ELR (cell line): Measurements from ENCODE around the gene RLN3.
"Not testable (repeated sequence)": the region's sequence is repeated elsewhere in the genome, so short reads cannot be mapped to it uniquely, and the experiment has no call there.

Source experiments
- DNase-seq: peaks from one replicate; pipeline ENCODE4 v3.0.0-alpha.2; 2015; ENCODE audit warnings: low read depth

Gene RLN3

GRCh38 chr19:13995017-13995728 lies 32.8 kb upstream of the RLN3 start:
- peak; percentile 35 for DNase-seq

- no peak for DNase-seq
These were observed 31.8 kb upstream of the RLN3 start for GRCh38 chr19:13995878-13996765.

GRCh38 chr19:13996928-13997630 lies 30.9 kb upstream of the RLN3 start:
- no peak for DNase-seq

- no peak for DNase-seq
These were observed 30.4 kb upstream of the RLN3 start for GRCh38 chr19:13997631-13997962.

GRCh38 chr19:13998426-13998825 lies 29.5 kb upstream of the RLN3 start:
- no peak for DNase-seq

- no peak for DNase-seq
These were observed 28.9 kb upstream of the RLN3 start for GRCh38 chr19:13999085-13999484.

- no peak for DNase-seq
These were observed 27.1 kb upstream of the RLN3 start for GRCh38 chr19:14000691-14001375.

GRCh38 chr19:14002571-14003250 lies 25.2 kb upstream of the RLN3 start:
- no peak for DNase-seq

GRCh38 chr19:14003251-14004055 lies 24.5 kb upstream of the RLN3 start:
- DNase-seq: no peak

- no peak for DNase-seq
These were observed 23.2 kb upstream of the RLN3 start for GRCh38 chr19:14004619-14005348.

GRCh38 chr19:14005349-14006084 lies 22.4 kb upstream of the RLN3 start:
- peak; percentile 88 for DNase-seq

- peak; percentile 100 for DNase-seq
These were observed 21.7 kb upstream of the RLN3 start, which contains the start of gene RFX1 for GRCh38 chr19:14006085-14006765. Gene RFX1 (minus strand): TSS chr19:14006320. CDS start chr19:13993843, 12,477 bp downstream.

- no peak for DNase-seq
These were observed 21.0 kb upstream of the RLN3 start for GRCh38 chr19:14006766-14007562.

- DNase-seq: no peak
These were observed 15.5 kb upstream of the RLN3 start for GRCh38 chr19:14012378-14012915.

- no peak for DNase-seq
These were observed 12.4 kb upstream of the RLN3 start for GRCh38 chr19:14015524-14016035.

- no peak for DNase-seq
These were observed 8.8 kb upstream of the RLN3 start for GRCh38 chr19:14019100-14019499.

- DNase-seq: not testable (repeated sequence)
These were observed 8.2 kb upstream of the RLN3 start for GRCh38 chr19:14019739-14020138.
